Caco-2 (cell line): ENCODE data around the gene IBA57. TPM values are rescaled to one million over a fixed set of nuclear protein-coding genes. Genes with fewer than 3 reads are reported as not detected.
"Not testable (repeated sequence)": the region's sequence is repeated elsewhere in the genome, so short reads cannot be mapped to it uniquely, and the experiment has no call there.

Experiments
- BruUV-seq: library from RNA; stranded (reverse); fragments of 400-500 nt; replicated peaks from 2 replicates; lab custom pipeline; 2021; lab: Mats Ljungman, UMichigan
- CTCF ChIA-PET: fragments of 300-600 bp; sonication (Branson Sonifier 250); formaldehyde crosslinking; loops from one replicate; lab custom pipeline; 2022; ENCODE audit warnings: antibody characterized with exemption; lab: Charles Lee
- POLR2A ChIA-PET: fragments of 300-600 bp; sonication (Branson Sonifier 250); formaldehyde crosslinking; loops from one replicate; lab custom pipeline; 2022; ENCODE audit warnings: antibody characterized with exemption; lab: Charles Lee
- DNase-seq, 2 experiments: peaks; one replicate each; pipeline versions ENCODE4 v3.0.0 to v3.0.0-alpha.2; 2020 to 2022
- H3K27me3 ChIP-seq: replicated peaks from 2 replicates; pipeline ENCODE4 v1.6.0; 2011; ENCODE audit warnings: low read length; ENCODE audit not compliant: control insufficient read depth, insufficient read depth
- H3K36me3 ChIP-seq: 2 replicates; pipeline ENCODE4 v1.5.1; 2011; ENCODE audit warnings: low read length; ENCODE audit not compliant: control insufficient read depth, insufficient read depth
- H3K4me1 ChIP-seq: fragments of 250-450 bp; sonication (Bioruptor Pico); 2 replicates; pipeline ENCODE4 v1.5.1; 2020; ENCODE audit warnings: mild to moderate bottlenecking
- H3K4me3 ChIP-seq: 2 replicates; pipeline ENCODE4 v1.5.1; 2011; ENCODE audit warnings: low read depth, mild to moderate bottlenecking, control low read depth, low read length
- H3K9me3 ChIP-seq: fragments of 250-450 bp; sonication (Bioruptor Pico); 2 replicates; pipeline ENCODE4 v1.5.1; 2020; ENCODE audit warnings: mild to moderate bottlenecking, moderate library complexity
- H3K27ac Mint-ChIP-seq: one replicate; pipeline ENCODE4 v1.8.0; 2022; ENCODE audit warnings: mixed read lengths; ENCODE audit not compliant: unreplicated experiment
- H3K27me3 Mint-ChIP-seq: one replicate; pipeline ENCODE4 v1.8.0; 2022; ENCODE audit warnings: mixed read lengths; ENCODE audit not compliant: insufficient read depth, unreplicated experiment
- H3K36me3 Mint-ChIP-seq: one replicate; pipeline ENCODE4 v1.8.0; 2022; ENCODE audit warnings: mild to moderate bottlenecking, mixed read lengths; ENCODE audit not compliant: insufficient read depth, unreplicated experiment
- H3K4me1 Mint-ChIP-seq: one replicate; pipeline ENCODE4 v1.8.0; 2022; ENCODE audit warnings: low read depth, mixed read lengths; ENCODE audit not compliant: unreplicated experiment
- H3K4me3 Mint-ChIP-seq: one replicate; pipeline ENCODE4 v1.8.0; 2022; ENCODE audit warnings: mild to moderate bottlenecking, moderate library complexity, mixed read lengths; ENCODE audit not compliant: unreplicated experiment
- H3K9me3 Mint-ChIP-seq: one replicate; pipeline ENCODE4 v1.8.0; 2022; ENCODE audit warnings: mixed read lengths; ENCODE audit not compliant: unreplicated experiment
- CTCF ChIP-seq, 2 experiments: fragments of 200-600 bp in 1 of 2; IDR thresholded peaks; 1 replicate in 1 of 2; 2 replicates in 1 of 2; pipeline versions ENCODE4 v1.5.1 to v1.8.0; 2011 to 2022; ENCODE audit warnings: antibody characterized with exemption in 1 of 2, control low read depth in 1 of 2, inconsistent platforms in 1 of 2, low read depth in 1 of 2, low read length in 1 of 2, mild to moderate bottlenecking in 1 of 2, moderate library complexity in 1 of 2; ENCODE audit not compliant: insufficient read depth in 1 of 2, severe bottlenecking in 1 of 2, unreplicated experiment in 1 of 2
- intact Hi-C: fragments of 100-400 bp; cut with micrococcal nuclease; formaldehyde crosslinking; loops from one replicate; pipeline ENCODE4 v1.10.0; 2022; ENCODE audit not compliant: unreplicated experiment
- total RNA-seq: library from RNA; stranded (reverse); gene quantifications from 2 replicates; pipeline ENCODE4 v1.2.3, GENCODE V29; 2022

Gene IBA57
- total RNA-seq, 1 experiment from 2014 or later = 15.4 TPM

- Histone ChIP-seq H3K4me1 (no peaks in the 10 kb centered on the region), H3K9me3 (no peaks in the 10 kb centered on the region), H3K4me3 (no peak overlapping the region), H3K36me3 (no peaks in the 10 kb centered on the region), H3K27me3 (no peaks in the 10 kb centered on the region)
- DNase-seq = no peak
- no peaks in the 10 kb centered on the region for H3K9me3 Mint-ChIP-seq
- no peak overlapping the region for H3K4me3 Mint-ChIP-seq
- ChIA-PET CTCF (no interaction called here), POLR2A (no interaction called here)
- TF ChIP-seq CTCF (IDR thresholded peaks at IDR 0.05; ENCODE audit: insufficient read depth in 1 of 2, low read depth in 1 of 2, low read length in 1 of 2, severe bottlenecking in 1 of 2, unreplicated experiment in 1 of 2) = no peak
- H3K4me1 Mint-ChIP-seq = no peaks in the 10 kb centered on the region
- no peaks in the 10 kb centered on the region for H3K27me3 Mint-ChIP-seq
- BruUV-seq = no TSS peak
- intact Hi-C loops = no loop called here
- no peaks in the 10 kb centered on the region for H3K36me3 Mint-ChIP-seq
- no peak overlapping the region for H3K27ac Mint-ChIP-seq
Measured at GRCh38 chr1:228218513-228219244, 53.1 kb downstream of the IBA57 start.

GRCh38 chr1:228219245-228219961 lies 53.8 kb downstream of the IBA57 start:
- TF ChIP-seq CTCF (IDR thresholded peaks at IDR 0.05; ENCODE audit: insufficient read depth in 1 of 2, low read depth in 1 of 2, low read length in 1 of 2, severe bottlenecking in 1 of 2, unreplicated experiment in 1 of 2) = no peak
- no TSS peak for BruUV-seq
- POLR2A ChIA-PET = no interaction called here
- Mint-ChIP-seq H3K27me3 (no peaks in the 10 kb centered on the region), H3K4me1 (no peaks in the 10 kb centered on the region), H3K9me3 (no peaks in the 10 kb centered on the region), H3K36me3 (no peaks in the 10 kb centered on the region), H3K4me3 (no peak overlapping the region), H3K27ac (no peak overlapping the region)
- Histone ChIP-seq H3K27me3 (no peaks in the 10 kb centered on the region), H3K9me3 (0 out of 2 replicates have a peak, but pooled peaks cover under 1% of the 10 kb centered on the region), H3K4me3 (no peak overlapping the region), H3K36me3 (no peaks in the 10 kb centered on the region), H3K4me1 (no peaks in the 10 kb centered on the region)
- DNase-seq = no peak
- CTCF ChIA-PET = no interaction called here
- intact Hi-C loops = no loop called here

DNA sequence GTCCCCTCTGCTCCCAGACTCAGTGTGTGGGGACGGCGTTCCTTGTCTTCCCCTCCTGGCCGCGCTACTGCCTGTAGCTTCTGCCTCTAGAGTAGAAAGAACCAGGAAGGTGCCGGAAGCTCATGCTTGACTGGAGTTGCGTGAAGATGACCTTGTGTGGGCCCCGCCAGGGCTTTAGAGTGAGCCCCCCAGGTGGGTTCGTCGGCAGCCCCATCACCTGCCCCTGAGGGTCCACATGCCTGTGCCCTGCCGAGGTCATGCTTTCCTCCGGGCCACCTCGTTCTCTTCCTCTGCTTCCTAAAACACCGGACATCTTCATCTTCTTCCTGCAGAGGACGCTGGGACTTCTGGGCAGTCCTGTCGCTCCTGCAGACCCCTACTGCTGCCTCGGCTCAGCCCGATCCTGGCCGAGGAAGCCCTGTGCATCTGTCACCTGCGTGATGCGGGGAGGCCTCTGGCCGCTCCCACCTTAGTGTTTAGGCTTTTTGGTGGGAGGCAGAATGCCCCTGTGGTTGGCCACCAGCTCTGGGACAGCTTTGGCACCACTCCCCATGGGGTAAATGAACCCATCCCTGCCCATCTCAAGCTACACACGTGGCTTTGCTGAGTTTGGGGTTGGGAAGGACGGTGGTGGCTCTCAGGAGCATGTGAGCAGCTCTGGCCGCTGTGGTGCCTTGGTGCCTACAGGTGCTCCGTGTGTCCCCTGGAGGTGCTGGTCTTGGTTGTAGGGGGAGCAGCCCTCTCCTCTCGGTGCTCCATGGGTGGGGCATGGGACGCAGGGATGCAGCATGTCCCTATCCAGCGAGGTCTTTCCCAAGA lies 54.6 kb downstream of the IBA57 start:
- no peak for TF ChIP-seq CTCF (IDR thresholded peaks at IDR 0.05; ENCODE audit: insufficient read depth in 1 of 2, low read depth in 1 of 2, low read length in 1 of 2, severe bottlenecking in 1 of 2, unreplicated experiment in 1 of 2)
- Mint-ChIP-seq H3K4me3 (no peak overlapping the region), H3K36me3 (no peaks in the 10 kb centered on the region), H3K9me3 (no peaks in the 10 kb centered on the region), H3K27ac (no peak overlapping the region), H3K4me1 (no peaks in the 10 kb centered on the region), H3K27me3 (no peaks in the 10 kb centered on the region)
- DNase-seq = no peak
- no peaks in the 10 kb centered on the region for H3K4me1 ChIP-seq
- 0 out of 2 replicates have a peak, but pooled peaks cover 8% of the 10 kb centered on the region for H3K9me3 ChIP-seq
- no TSS peak for BruUV-seq
- ChIA-PET POLR2A (no interaction called here), CTCF (no interaction called here)
- intact Hi-C loops = no loop called here
- H3K36me3 ChIP-seq = no peaks in the 10 kb centered on the region
- H3K27me3 ChIP-seq = no peaks in the 10 kb centered on the region
- no peak overlapping the region for H3K4me3 ChIP-seq

- H3K27me3 ChIP-seq, intact Hi-C loops, POLR2A ChIA-PET, CTCF ChIA-PET, H3K36me3 Mint-ChIP-seq, H3K4me1 Mint-ChIP-seq, H3K27ac Mint-ChIP-seq, H3K36me3 ChIP-seq, DNase-seq, H3K27me3 Mint-ChIP-seq, H3K9me3 Mint-ChIP-seq, BruUV-seq, H3K9me3 ChIP-seq, H3K4me3 Mint-ChIP-seq, H3K4me1 ChIP-seq, H3K4me3 ChIP-seq: not testable (repeated sequence)
Measured at GRCh38 chr1:228221097-228221496, 55.5 kb downstream of the IBA57 start.
